Measurements from ENCODE around the gene CELSR1. TPM values are rescaled to one million over a fixed set of nuclear protein-coding genes. Genes with fewer than 3 reads are reported as not detected.

CELSR1 gene
- total and polyA plus RNA-seq, 7 donors: 0.09 to 0.39 (median 0.18) TPM

- intact Hi-C loops (cut with DNase I): no loop called here
- ATAC-seq: no peak
- WGBS, 3 donors: 96 to 99% (median 97%) methylated on average over 4 of the region's 4 CpGs
- DNase-seq: no peak
- Histone ChIP-seq H3K4me3 (no peak overlapping the region), H3K36me3 (ENCODE audit: insufficient read depth in 1 of 2, low read depth in 1 of 2) (no peaks in the 10 kb centered on the region), H3K27me3 (ENCODE audit: insufficient read depth in 3 of 3, low read length in 2 of 3) (peaks cover 0 to 4% (median 3%) of the 10 kb centered on the region in 3 donors), H3K9me3 (no peaks in the 10 kb centered on the region), H3K4me1 (no peaks in the 10 kb centered on the region), H3K27ac (no peak overlapping the region)
- no peak for TF ChIP-seq CTCF (IDR thresholded peaks at IDR 0.05)
Measured at GRCh38 chr22:46553189-46553588, 15.8 kb upstream of the CELSR1 start.

- H3K36me3 ChIP-seq (ENCODE audit: insufficient read depth in 1 of 2, low read depth in 1 of 2): no peaks in the 10 kb centered on the region
- WGBS, 3 donors: 78 to 87% (median 82%) methylated on average over 12 of the region's 12 CpGs
- H3K4me1 ChIP-seq: peaks cover 10% of the 10 kb centered on the region
- intact Hi-C loops (cut with DNase I): no loop called here
- ATAC-seq (no peak), DNase-seq (peak in 1 of 2 donors; percentile 14)
- H3K27ac ChIP-seq: no peak overlapping the region
- TF ChIP-seq CTCF (IDR thresholded peaks at IDR 0.05): no peak
- H3K27me3 ChIP-seq (ENCODE audit: insufficient read depth in 3 of 3, low read length in 2 of 3): peaks cover 0 to 4% (median 3%) of the 10 kb centered on the region in 3 donors
- H3K9me3 ChIP-seq: no peaks in the 10 kb centered on the region
- H3K4me3 ChIP-seq: no peak overlapping the region
Measured at GRCh38 chr22:46551996-46552395, 14.6 kb upstream of the CELSR1 start.

GRCh38 chr22:46551321-46551720, 13.9 kb upstream of the CELSR1 start:
- DNase-seq (peak in 1 of 2 donors; percentile 36), ATAC-seq (no peak)
- Histone ChIP-seq H3K9me3 (no peaks in the 10 kb centered on the region), H3K27ac (no peak overlapping the region), H3K36me3 (ENCODE audit: insufficient read depth in 1 of 2, low read depth in 1 of 2) (no peaks in the 10 kb centered on the region), H3K4me3 (no peak overlapping the region), H3K27me3 (ENCODE audit: insufficient read depth in 3 of 3, low read length in 2 of 3) (peaks cover 0 to 4% (median 3%) of the 10 kb centered on the region in 3 donors), H3K4me1 (peaks cover 14% of the 10 kb centered on the region)
- no peak for TF ChIP-seq CTCF (IDR thresholded peaks at IDR 0.05)
- WGBS, 3 donors: 77 to 89% (median 81%) methylated on average over 9 of the region's 9 CpGs
- intact Hi-C loops (cut with DNase I): no loop called here

GRCh38 chr22:46549971-46550641, 12.7 kb upstream of the CELSR1 start:
- WGBS, 3 donors: 88 to 92% (median 90%) methylated on average over 17 of the region's 17 CpGs
- intact Hi-C loops (cut with DNase I): loop anchor here in 1 of 2 donors (10.0 kb wide), 1 partner anchor 555 kb away; no protein-coding TSS in a partner anchor
- peaks cover 0 to 4% (median 3%) of the 10 kb centered on the region in 3 donors for H3K27me3 ChIP-seq (ENCODE audit: insufficient read depth in 3 of 3, low read length in 2 of 3)
- TF ChIP-seq CTCF (IDR thresholded peaks at IDR 0.05): no peak
- DNase-seq (peak in 1 of 2 donors; percentile 35), ATAC-seq (no peak)
- no peaks in the 10 kb centered on the region for H3K9me3 ChIP-seq
- no peak overlapping the region for H3K27ac ChIP-seq
- H3K4me1 ChIP-seq: peaks cover 14% of the 10 kb centered on the region
- no peaks in the 10 kb centered on the region for H3K36me3 ChIP-seq (ENCODE audit: insufficient read depth in 1 of 2, low read depth in 1 of 2)
- H3K4me3 ChIP-seq: no peak overlapping the region

- peaks cover 0 to 4% (median 0%) of the 10 kb centered on the region in 3 donors for H3K27me3 ChIP-seq (ENCODE audit: insufficient read depth in 3 of 3, low read length in 2 of 3)
- intact Hi-C loops (cut with DNase I): loop anchor here in 1 of 2 donors (10.0 kb wide), 1 partner anchor 555 kb away; no protein-coding TSS in a partner anchor
- H3K36me3 ChIP-seq (ENCODE audit: insufficient read depth in 1 of 2, low read depth in 1 of 2): no peaks in the 10 kb centered on the region
- TF ChIP-seq CTCF (IDR thresholded peaks at IDR 0.05): no peak
- no peak for DNase-seq
- H3K4me1 ChIP-seq: peaks cover 14% of the 10 kb centered on the region
- no peaks in the 10 kb centered on the region for H3K9me3 ChIP-seq
- ATAC-seq: no peak
- H3K27ac ChIP-seq: no peak overlapping the region
- 78 to 96% (median 93%) methylated on average over 4 of the region's 4 CpGs for WGBS, 3 donors
- no peak overlapping the region for H3K4me3 ChIP-seq
Measured at GRCh38 chr22:46549563-46549840, 12.1 kb upstream of the CELSR1 start.
